HG02798 (cell line): Measurements from ENCODE around the gene SRGAP2B.
"Not testable (repeated sequence)": the region's sequence is repeated elsewhere in the genome, so short reads cannot be mapped to it uniquely, and the experiment has no call there.

Experiments
- ATAC-seq: cut with Tn5 transposase; IDR thresholded peaks from one replicate; pipeline ENCODE4 v1.9.1; 2021; ENCODE audit warnings: mild to moderate bottlenecking; ENCODE audit not compliant: unreplicated experiment, poor library complexity

Gene SRGAP2B

DNA sequence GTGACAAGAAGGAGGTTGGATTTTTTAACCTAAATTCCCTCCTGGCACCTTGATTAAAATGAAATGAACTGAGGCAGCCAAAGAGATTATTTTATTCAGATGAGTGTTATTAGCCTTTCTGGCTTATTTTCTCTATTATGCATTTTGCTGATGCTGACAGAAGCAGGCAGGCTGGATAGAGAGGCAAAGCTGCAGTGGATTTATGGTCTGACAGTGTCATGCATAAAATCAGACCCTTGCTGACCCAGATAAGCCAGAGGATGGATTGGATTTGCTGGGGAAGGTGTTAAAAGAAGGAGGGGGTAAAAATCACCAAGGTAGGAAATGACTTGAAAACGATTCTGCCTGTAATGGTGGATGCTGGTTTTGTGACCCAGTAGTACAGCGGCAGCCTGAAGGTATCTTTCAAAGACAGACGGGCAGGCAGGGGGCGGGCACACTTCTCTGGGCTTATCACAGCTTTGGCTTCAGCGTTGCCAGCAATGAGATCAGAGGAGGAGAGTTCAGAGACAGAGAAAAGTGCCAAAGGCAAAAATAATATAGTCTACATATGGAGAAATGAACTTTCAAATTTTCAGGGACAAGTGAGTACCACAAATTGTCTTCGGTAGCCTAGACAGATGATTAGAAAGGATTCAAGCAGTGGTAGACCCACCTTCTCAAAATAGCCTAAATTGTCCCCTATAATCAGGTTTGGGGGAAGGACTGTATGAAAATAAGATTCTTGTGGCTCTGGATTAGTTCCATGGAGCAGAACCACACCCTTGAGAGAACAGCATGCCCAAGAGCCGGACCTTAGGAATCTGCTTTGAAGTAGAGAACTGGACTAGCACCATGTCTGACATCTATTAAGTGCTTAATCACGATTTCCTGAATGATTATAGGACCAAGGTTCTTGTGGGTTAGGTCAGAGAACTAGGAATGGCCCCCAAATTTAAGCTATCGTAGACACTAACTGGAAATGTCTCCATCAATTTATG is 133.2 kb downstream of the SRGAP2B start:
- not testable (repeated sequence) for ATAC-seq

DNA sequence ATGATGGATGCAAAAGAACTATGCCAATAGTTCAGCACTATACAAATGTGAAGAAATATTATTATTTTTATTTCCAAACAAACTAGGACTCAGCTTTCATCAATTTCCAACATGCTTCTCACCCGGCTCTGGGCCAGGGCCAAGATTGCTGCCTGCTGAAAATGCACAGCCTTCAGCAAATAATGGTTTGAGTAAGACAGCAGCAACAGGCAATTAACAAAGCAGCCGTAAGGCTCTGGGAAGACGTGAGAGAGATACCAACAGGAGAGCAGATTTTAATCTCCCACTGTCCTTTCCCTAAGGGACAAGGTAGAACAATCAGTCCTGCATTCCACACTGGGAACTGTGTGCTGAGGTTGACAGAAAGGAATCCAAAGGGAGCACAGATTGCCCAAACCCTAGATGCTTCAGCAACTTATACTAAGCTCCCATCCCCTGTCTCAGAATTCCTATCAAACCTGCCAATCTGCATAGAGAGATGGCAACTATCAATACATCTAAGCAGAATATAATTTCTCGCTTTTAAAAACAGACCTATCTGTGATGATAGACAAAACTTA is 134.1 kb downstream of the SRGAP2B start:
- ATAC-seq = not testable (repeated sequence)

GRCh38 chr1:144948390-144948789 is 146.7 kb downstream of the SRGAP2B start:
- ATAC-seq = not testable (repeated sequence)

GRCh38 chr1:144947495-144947894 is 147.6 kb downstream of the SRGAP2B start:
- ATAC-seq = not testable (repeated sequence)

- ATAC-seq = not testable (repeated sequence)
Observed at GRCh38 chr1:144946525-144947480, 148.3 kb downstream of the SRGAP2B start.

DNA sequence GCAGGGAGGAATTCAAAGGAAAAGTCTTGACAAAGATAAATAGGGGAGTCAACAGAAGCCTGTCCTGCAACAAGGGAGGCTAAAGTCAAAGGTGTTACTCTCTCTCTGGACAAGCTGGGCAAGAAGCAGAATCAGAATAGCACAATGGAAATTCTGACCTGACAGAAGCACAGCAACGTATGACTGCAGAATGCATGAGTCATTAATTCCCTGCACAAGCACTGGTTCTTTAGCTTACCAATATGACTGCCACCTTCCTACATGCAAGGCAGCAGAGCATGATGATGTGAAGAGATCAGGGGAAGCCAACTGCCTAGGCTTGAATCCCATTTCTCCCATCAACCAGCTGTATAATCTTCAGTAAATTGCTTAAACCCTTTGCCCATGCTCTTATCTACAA is 153.4 kb downstream of the SRGAP2B start:
- ATAC-seq = peak; percentile 56

DNA sequence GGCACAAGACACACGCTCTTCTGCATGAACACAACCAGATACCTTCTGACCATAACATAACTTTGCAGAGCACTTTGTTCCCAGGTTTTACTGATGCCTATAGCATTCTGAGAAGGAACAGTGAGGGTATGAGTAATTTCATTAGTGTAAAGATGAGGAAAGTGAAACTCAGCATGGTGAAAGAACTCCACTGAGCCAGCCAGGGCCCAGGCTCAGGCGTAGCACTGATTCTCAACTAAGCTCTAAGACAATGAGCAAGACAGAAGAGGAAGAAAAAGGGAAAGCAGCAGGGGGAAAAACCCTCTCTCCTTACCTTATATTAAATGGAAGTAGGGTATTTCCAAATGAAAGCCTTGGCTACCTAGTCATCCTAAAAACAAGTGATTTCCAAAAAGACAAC is 155.1 kb downstream of the SRGAP2B start:
- ATAC-seq = peak; percentile 57

GRCh38 chr1:144938627-144939026 is 156.5 kb downstream of the SRGAP2B start:
- not testable (repeated sequence) for ATAC-seq

- not testable (repeated sequence) for ATAC-seq
Observed at GRCh38 chr1:144936186-144936732, 158.9 kb downstream of the SRGAP2B start.

DNA sequence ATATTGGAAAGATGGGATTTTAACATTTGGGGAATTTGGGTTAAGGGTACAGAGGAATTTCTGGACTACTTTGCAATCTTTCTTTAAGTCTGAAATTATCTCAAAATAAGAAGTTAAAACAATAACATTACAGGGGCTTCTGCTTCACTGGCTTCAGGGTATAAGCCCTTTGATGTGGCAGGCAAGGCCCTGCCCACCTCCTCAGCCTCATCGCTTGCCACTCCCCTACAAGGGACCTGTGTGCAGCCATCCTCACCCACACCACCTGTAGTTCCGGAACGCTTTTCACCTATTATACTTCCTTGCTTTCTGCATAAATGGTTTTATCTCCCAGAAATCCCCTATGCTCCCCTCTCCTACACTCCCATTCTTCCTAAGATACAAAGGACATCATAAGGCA is 159.8 kb downstream of the SRGAP2B start:
- ATAC-seq = not testable (repeated sequence)

GRCh38 chr1:144933014-144933413 is 162.1 kb downstream of the SRGAP2B start:
- ATAC-seq = not testable (repeated sequence)

GRCh38 chr1:144932153-144932552 is 163.0 kb downstream of the SRGAP2B start:
- ATAC-seq = not testable (repeated sequence)

GRCh38 chr1:144931553-144931952 is 163.6 kb downstream of the SRGAP2B start:
- ATAC-seq = not testable (repeated sequence)

DNA sequence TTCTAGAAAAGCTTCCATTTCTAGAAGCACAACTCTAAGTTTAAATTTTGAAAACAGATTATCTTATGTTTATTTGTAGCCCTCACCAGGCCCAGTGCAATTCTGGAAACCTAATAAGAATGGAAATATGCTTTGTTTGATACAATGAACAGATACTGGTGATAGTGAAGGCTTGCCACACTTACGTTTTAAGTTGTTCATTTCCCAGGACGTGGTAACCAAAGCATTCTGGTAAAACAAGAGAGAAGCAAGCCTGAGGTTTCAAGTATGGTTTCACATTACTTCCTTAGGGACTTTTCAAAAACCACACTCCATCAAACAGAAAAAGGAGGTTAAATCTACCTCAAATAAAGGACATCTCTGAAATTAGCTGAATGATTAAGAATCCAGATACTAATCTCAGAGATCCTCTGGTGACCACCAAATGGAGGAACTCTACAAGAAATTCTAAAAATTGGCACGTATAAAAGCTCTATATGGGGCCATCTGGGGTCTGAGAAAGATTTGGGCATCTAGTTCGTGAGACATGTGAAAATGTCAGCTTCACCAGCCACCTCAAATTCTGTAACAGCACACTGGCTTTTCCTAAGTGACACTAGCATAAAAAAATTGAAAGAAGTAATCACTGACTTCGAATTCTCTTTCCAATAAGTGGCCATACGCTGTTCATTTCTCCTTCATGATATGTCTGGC is 164.9 kb downstream of the SRGAP2B start:
- not testable (repeated sequence) for ATAC-seq

- not testable (repeated sequence) for ATAC-seq
Observed at GRCh38 chr1:144927292-144927691, 167.8 kb downstream of the SRGAP2B start.

DNA sequence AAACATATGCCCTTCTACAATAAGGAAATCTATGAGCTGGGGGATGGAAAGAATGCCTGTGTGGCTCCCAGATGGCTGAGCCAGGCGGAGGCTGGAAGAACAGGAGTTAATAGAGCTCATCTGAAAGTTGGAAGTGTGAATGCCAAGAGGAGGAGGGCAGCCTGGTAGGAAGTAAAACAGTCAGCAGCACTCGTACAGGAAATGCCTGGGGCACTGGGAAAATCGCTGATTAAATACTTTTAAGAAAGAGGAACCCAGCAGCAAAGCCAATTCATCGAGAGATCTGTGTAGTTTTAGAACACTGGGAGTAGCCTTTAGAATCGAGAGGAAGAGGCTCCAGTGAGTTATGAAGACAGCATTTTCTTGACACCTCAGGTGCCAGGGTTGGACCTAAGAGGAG is 171.5 kb downstream of the SRGAP2B start:
- not testable (repeated sequence) for ATAC-seq

DNA sequence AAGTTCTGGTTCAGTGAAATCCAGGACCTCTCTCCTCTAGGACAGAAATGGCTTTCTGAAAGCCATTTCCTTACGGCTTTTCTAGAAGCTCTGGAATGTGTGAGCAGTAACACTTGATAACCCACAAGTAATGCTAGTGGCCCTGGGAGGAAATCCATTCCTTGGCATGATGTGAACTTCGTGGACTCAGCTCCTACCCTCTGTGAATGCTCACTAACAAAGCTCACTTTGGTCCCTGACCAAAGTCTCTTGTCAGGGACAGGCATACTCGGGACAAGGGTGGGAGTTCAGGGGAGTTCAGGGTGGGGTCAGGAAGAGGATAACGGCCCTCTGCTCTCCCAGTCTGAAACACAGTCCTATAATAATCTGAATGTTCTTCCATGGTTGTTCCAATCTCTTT is 172.3 kb downstream of the SRGAP2B start:
- ATAC-seq = not testable (repeated sequence)

- not testable (repeated sequence) for ATAC-seq
Observed at GRCh38 chr1:144919106-144919505, 176.0 kb downstream of the SRGAP2B start.

- ATAC-seq = not testable (repeated sequence)
Observed at GRCh38 chr1:144918027-144918603, 177.0 kb downstream of the SRGAP2B start.
